ENCODE data around the gene ENTREP1.
"Not testable (repeated sequence)": the region's sequence is repeated elsewhere in the genome, so short reads cannot be mapped to it uniquely, and the experiment has no call there.

The ENTREP1 gene, protein sequence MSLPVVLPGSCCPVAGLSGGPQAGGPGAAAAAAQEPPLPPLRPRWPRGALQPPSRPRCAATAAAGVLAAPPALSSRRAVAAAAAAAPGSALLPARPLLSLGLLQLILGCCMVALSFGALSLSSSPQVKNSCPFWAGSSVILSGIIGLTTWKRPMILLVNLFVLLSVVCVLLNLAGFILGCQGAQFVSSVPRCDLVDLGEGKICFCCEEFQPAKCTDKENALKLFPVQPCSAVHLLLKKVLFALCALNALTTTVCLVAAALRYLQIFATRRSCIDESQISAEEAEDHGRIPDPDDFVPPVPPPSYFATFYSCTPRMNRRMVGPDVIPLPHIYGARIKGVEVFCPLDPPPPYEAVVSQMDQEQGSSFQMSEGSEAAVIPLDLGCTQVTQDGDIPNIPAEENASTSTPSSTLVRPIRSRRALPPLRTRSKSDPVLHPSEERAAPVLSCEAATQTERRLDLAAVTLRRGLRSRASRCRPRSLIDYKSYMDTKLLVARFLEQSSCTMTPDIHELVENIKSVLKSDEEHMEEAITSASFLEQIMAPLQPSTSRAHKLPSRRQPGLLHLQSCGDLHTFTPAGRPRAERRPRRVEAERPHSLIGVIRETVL

DNA sequence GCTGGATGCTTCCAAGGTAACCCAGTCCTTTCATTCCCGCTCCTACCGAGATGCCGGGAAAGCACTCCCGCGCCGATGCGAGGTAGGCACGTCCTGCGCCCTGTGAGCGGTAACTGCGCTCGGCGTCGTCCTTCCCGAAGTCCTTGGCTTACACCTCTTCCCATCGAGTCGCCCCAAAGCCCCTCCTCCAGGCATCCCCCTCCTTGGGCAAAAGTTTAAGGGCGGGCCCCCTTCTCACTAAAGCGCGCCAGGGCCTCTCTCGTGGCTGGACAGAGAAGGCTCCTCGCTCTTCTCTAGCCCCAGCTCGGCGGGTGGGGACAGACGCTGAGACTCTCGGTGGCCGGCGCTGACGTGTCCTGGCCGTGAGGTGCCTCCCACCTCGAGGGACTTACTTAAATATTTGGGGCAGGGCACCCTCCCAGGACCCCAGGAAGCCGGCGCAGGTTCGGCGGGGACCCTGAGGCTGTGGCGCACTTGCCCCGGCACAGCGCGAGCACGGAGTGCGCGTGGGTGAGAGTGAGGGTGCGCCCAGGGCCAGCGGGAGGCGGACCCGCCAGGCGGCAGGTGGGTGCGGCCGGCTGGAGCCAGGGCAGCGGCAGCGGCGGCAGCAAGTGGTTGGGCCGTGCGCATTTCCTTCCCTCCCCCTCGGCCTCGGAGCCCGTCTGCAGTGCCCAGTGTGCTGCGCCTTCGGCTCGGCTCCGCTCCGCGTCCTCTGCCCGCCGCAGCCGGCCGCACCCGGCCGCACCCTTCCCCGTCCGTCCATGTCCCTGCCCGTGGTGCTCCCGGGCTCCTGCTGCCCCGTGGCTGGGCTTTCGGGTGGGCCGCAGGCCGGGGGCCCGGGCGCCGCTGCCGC, at the start of gene ENTREP1:
Gene ENTREP1 (plus strand): TSS at position 667 of the 853 bp plus-strand sequence. CDS start 95 bp downstream, at position 762.
- no peak for DNase-seq

DNA sequence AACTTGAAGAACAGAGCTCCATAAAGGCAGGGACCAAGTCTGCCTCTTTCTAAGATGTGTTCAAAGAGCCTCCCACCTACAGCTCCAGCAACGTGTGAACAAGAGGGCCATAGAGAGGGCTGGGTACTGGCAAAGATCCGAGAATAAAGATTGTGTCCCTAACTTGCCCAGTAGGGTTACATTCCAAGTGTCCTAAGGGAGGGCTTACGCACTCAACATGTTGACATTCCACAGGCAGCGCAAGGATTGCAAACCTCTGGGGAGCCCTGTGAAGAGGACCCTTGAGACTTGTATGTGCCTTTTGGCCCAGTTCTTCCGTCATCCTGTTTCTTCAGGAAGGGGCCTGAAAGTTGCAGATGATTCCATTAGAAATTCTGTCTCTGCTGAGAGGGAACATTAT, 48.2 kb upstream of the ENTREP1 start:
- no peak for DNase-seq

DNA sequence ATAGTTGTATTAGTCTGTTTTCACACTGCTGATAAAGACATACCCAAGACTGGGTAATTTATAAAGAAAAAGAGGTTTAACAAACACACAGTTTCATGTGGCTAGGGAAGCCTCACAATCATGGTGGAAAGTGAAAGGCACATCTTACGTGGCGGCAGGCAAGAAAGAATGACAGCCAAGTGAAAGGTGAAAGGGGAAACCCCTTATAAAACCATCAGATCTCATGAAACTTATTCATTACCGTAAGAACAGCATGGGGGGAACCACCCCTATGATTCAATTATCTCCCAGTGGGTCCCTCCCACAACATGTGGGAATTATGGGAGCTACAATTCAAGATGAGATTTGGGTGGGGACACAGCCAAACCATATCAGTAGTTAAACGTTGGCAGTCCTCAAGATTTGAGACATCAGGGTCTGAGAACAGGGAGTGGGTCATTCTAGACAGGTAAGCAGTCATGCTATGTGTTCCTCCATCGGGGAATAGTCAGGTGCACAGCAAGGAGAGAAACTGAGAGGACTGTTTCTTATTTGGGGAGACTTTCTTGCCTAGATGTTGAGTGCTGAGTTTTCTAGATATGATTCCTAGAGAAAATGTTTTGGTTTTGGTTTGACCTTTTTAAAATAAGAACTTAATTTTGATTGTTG, 45.8 kb upstream of the ENTREP1 start:
- DNase-seq: no peak

DNA sequence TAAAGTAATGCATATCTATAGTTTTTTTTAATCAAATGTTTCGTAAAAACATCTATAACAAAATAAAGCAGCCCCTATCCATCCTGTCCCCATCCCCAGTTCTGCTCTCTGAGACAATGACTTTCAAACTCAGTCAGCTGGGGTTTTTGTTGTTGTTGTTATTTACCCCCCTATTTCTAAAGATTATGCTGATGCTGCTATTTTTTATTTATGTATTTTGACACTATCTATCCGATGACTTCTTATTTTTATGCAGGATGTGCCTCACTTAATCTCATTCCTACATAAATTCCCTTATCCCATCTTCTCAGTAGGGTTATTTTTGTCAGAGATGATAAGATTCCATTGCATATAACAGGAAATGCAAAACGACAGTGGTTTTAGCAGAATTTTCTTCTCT, 45.3 kb upstream of the ENTREP1 start:
- no peak for DNase-seq

DNA sequence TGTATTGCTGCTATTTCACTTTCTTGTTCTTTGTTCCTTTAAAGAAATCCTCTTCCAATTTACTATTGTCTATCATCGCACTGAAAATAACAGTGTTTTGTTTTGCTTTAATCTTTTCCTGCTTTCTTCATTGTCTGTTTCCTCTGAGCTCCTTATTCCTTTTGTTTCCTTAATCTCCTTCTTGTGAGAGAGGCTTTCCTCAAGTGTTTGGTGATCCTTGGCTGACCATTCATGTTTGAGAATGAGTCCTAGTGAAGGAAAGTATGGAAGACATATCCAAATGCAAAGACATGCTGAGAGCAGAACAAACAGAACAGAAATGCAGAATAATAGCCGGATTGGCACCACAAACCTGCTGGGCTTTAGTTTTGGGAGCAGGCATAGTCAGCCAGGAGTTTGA, 42.0 kb upstream of the ENTREP1 start:
- DNase-seq: no peak

DNA sequence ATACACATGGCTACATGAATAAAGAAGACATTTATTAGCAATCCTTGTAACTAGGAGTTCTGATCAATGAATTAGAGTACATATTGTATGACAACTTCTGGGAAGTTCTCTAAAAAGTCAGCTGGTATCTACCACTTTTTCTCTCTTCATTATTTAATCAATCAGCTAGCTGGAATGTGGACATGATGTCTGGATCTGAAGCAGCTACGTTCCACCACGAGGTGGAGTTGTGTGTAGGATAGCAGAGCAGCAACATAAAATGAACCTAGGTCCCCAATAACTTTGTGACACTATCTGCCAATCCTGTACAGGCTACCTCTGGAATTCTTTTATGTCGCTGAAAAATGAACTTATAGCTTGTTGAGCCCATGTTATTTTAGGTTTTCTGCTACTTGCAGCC, 32.9 kb upstream of the ENTREP1 start:
- DNase-seq: no peak

DNA sequence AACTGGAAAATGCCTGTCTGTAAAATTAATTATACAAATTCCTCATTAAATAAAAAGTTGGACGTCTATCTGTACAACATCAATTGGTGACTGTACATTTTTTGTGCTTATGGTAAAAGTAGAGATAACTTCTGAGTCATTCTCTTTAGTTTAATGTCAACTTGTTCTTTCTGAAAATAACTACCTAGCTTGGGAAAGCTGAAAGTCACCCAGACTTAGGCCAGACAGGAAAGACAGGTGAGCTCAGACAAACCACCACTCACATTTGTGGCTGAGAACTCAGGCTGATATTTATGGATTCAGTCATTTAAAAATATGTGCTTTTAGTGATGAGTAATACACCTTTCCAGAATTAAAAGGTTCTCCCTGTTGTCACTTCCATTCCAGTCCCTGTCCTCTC, 31.9 kb upstream of the ENTREP1 start:
- DNase-seq: no peak

DNA sequence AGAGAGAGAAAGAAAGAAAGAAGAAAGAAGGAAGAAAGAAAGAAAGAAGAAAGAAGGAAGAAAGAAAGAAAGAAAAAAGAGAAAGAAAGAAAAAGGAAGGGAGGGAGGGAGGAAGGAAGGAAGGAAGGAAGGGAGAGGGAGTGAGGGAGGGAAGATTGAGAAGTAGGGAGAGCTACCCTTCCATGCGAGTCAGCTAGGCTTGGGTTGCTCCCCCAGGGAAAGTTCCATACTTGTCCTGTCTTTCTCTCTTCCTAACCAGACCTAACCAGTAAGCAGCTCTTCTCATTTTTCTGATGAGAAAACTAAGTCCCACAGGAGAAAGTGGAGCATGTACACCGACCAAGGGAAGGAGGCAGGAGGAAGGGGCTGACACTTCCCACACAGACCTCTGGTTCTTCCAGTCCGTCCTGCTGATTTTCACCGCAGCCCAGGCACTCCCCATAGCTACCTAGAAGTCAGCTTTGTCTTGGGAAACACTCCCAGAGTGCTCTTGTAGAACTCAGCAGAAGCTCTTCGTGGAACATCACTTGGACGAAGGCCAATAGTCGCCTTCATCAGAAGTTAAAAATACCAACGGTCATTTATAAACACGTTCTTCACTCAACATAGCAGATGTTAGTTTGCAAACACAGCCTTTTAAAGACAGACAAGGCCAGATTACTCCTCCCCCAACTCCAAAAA, 29.0 kb upstream of the ENTREP1 start:
- DNase-seq: no peak

DNA sequence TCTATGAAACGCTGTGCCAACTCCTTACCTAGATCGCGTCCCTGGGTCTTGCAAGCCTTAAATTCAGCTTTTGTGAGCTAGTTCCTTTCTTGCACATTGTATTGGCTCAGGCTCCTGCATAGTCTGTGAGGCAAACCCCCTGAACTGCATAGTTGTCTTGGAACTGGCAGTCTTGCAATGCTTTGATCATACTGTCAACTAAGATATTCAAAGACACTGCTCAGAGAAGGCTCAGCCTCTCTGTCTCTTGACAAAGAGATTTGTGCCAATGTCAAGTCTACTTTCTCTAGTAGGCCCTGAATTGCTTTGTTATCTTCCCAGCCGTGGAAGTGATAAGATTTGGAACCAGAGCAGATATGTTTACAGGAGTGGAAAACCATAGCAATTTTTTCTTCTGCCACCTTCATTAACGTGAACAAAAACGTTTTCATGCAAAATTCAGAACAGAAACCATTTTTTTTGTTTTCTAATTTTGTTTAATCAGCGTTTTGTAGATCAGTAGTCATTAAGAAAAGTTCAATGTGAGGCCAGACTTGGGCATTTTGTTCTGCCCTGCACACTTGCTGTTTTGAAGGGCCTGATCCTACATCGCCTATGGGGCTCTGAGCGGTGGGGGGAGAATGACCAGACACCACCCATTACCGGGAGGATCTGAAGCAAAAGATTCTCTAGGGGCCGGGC, 27.6 kb upstream of the ENTREP1 start:
- DNase-seq: no peak

DNA sequence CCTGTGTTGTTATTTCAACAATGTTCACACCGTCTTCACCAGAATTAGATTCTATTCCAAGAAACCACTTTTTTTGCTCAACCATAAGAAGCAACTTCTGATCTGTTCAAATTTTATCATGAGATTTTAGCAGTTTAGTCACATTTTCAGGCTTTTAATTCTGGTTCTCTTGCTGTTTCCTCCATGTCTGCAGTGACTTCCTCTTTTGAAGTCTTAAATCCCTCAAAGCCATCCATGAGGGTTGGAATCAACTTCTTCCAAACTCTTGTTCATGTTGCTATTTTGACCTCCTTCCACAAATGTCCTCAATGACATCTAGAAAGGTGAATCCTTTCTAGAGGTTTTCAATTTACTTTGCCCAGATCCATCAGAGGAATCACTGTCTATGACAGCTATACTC, 25.7 kb upstream of the ENTREP1 start:
- DNase-seq: no peak

DNA sequence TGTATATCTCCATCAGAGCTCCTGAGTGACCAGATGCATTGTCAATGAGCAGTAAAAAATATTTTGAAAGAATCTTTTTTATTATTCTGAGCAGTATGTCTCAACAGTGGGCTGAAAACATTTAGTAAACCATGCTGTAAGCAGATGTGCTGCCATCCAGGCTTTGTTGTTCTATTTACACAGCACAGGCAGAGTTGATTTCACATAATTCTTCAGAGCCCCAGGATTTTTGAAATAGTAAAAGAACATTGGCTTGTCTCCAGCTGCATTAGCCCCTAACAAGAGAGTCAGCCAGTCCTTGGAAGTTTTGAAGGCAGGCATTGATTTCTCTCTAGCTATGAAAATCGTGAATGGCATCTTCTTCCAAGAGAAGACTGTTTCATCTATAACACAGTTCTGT, 25.2 kb upstream of the ENTREP1 start:
- no peak for DNase-seq

DNA sequence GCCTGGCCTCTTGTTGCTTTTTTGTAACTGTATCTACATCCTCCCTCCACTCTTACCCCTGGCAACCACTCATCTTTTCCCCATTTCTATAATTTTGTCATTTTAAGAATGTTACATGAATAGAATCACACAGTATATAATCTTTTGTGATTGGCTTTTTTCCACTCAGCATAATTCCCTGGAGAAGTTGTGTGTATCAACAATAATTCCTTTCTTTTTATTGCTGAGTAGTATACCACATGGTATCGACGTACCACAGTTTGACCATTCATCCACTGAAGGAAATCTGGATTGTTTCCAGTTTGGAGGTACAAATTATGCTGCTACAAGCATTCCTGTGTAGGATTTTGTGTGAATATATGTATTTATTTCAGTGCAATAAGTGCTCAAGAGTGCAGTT, 21.7 kb upstream of the ENTREP1 start:
- no peak for DNase-seq

DNA sequence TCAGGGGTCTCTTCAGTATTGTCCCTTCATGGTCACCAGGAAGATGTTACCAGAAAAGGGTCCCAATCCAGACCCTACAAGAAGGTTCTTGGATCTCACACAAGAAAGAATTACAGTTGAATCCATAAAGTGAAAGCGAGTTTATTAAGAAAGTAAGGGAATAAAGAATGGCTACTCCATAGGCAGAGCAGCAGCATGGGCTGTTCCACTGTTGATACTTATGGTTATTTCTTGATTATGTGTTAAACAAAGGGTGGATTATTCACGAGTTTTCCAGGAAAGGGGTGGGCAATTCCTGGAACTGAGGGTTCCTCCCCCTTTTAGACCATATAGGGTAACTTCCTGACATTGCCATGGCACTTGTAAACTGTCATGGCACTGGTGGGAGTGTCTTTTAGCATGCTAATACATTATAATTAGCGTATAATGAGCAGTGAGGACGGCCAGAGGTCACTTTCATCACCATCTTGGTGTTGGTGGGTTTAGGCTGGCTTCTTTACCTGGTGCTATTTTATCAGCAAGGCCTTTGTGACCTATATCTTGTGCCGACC, 18.0 kb upstream of the ENTREP1 start:
- DNase-seq: not testable (repeated sequence)

DNA sequence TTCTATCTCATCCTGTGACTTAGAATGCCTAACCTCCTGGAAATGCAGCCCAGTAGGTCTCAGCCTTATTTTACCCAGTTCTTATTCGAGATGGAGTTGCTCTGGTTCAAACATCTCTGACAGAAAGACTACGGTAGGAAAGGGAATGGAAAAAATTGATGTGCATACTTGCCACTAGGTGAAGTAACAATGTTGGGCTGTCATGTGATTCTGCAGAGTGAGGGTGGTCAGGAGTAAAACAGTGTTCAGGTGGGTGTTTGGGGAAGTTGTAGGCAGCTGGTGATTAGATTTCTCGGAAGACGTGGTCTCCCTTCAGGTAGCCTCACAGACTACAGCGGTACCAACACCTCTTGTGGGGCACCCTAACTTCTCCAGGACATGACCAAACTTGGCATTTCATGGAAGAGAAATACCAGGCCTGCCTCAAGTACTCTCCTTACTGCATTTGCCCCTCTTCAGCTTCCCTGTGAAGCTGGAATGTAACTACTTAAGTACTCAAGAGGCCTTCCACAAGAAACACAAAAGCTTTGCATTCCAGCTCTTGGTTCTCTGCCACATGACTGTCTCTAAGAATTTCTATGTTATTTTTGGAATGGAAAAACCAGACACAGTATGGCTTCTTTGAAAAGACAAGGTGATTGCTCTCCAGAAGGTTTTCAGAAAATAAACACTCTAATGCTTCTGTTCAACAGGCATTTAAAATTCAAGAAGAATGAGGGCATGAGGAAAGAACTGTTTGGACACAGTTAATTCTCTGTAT, 17.4 kb upstream of the ENTREP1 start:
- no peak for DNase-seq

DNA sequence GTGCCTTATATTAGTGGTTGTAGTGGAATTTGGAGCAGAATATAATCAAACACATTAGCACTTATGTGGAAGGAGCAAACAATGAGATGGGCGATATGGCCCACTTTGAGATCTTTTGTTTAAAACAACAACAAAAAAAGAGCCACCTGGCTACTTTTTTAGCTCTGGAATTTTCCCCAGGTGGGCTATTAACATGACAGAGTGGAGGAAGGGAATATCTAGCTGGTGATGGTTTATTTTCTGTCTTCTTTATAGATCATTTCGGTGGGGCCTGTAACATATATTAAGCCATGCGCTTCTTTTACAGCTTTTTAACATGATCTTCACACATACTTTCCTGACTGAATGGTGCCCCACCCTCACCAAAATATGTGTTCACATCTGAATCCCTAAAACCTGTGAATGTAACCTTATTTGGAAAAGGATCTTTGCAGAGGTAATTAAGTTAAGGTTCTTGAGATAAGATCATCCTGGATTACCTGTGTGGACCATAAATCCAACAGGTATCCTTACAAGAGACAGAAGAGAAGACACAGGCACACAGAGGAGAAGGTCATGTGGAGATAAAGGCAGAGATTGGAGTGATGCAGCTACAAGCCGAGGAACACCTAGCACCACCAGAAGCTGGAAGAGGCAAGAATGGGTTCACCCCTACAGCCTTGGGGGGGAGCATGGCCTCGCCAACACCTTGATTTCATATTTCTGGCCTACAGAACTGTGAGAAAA, 16.6 kb upstream of the ENTREP1 start:
- DNase-seq: no peak

DNA sequence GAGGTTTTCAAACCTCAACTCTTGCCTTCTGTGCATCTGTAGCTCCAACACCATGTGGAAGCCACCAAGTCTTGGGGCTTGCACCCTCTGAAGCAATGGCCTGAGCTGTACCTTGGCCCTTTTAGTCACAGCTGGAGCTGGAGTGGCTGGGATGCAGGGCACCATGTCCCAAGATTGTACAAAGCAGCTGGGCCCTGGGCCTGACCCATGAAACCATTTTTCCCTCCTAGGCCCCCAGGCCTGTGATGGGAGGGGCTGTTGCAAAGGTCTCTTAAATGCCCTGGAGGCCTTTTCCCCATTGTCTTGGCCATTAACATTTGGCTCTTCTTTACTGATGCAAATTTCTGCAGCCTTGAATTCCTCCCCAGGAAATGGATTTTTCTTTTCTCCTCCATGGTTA, 11.8 kb upstream of the ENTREP1 start:
- DNase-seq: no peak

DNA sequence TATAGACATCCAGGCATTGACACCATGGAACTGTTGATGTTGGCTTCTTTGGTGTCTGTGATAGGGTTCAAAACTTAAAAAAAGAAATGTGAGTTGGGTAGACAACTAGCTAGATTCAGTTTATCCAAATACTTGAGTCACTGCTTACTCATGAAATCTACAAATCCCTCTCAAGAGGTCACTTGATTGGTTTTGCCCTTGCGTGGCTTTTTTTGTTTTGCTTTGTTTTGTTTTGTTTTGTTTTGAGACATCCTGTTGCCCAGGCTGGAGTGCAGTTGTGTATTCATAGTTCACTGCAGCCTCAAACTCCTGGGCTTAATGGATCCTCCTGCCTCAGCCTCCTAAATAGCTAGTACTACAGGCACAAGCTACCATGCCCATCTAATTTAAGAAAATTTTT, 10.5 kb upstream of the ENTREP1 start:
- no peak for DNase-seq

DNA sequence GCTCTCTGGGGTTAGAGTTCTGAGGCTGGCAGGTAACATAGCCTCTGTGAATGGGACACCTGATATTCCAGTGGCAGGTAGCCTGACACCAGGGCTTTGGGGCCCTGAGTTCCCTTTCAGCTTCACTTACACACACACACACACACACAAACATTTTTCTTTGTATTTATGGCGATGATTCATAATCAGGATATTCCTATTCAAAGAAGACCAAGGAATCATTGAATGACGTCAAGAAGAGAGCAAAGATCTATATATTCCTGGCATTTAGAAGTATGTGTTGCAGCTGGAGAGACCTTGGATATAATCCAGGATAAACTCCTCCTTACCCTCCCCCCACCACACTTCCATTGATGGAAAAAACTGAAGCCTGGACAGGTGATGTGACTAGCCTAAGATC, 7.9 kb upstream of the ENTREP1 start:
- no peak for DNase-seq

DNA sequence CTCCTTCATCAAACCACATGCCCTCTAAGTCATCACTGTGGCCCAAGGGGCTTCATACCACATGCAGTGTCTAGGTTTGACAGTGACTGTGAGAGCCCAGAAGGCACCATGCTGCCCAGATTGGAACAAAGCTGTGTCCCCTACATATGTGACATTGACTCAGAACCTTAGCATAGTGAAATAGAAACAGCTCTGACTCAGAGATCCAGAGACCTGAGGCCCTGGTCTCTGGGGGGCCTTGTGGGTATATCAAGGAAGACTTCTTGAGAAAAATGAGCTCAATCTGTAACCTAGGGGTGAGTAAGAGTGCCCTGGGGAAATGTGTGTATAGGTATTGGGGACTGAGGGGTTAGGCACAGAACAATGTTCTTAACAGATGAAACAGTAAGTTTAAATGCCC, 7.1 kb upstream of the ENTREP1 start:
- DNase-seq: no peak

DNA sequence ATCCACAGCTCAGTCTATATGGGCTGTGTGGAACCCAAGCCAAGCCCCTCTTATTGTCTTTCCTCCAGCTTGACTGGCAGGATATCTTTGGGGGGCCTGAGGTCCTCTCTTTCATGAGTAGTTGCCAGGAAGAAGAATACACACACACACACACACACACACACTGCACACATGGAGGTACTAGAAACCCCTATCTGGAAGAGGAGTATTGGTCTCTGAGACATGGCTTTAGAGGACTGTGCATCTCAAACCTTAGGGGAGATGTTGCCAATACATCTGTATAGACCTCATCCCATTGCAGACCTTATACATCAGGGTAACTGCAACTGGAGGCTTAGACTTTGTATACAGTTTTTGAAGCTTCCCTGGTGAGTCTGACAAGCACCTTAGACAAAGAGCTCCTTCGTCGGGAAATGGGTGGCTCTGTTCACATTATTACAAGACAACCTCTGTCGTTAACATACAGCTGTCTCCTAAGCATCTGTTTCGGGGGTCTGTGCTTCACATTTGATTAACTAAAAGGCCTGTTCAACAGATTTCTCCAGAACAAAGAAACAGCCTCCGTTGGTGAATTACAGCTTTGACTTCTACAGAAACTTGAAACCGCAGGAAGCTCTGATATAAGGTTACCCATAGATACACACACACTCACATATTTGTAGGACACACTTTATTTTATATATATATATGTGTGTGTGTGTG, 5.5 kb upstream of the ENTREP1 start:
- DNase-seq: no peak

All from CD4-positive, alpha-beta T cell treated with Interleukin-15 for 1 hour (primary cell).